ENCODE measurements around the gene C16orf87. TPM values are rescaled to one million over a fixed set of nuclear protein-coding genes. Genes with fewer than 3 reads are reported as not detected.

C16orf87 gene
- total RNA-seq, 2 experiments from 2014 or later: 13.4 to 13.5 TPM

DNA sequence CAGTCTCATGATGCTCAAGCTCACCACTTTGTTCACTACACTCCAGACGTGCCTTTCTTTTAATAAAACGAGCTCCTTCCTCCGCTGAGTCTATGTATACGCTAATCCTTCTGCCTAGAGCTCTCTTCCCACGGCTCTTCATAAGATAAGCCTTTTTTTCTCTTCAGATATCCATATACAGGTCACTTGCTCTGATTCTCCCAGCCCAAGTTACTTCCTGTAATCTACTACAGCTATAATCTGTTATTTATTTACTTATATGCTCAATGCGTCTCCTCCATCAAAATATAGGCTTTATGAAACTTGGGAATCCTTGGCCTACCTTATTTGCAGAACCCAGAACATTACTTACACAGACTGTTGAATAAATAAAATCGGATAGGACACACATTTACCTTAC, 17.4 kb downstream of the C16orf87 start:
- Mint-ChIP-seq H3K27me3 (ENCODE audit: low read depth) (no peaks in the 10 kb centered on the region), H3K36me3 (ENCODE audit: low read depth) (peaks cover 18% of the 10 kb centered on the region), H3K9me3 (peaks cover 8% of the 10 kb centered on the region), H3K27ac (peak overlapping the region; percentile 33), H3K4me1 (ENCODE audit: low read depth) (peaks cover 45% of the 10 kb centered on the region), H3K4me3 (no peak overlapping the region)
- CTCF ChIA-PET: interaction anchor here (0.6 to 1.6 kb wide), 5 partner anchors 8 to 140 kb away, joined by 3 to 6 read pairs (median 5); no protein-coding TSS in a partner anchor
- intact Hi-C loops (cut with micrococcal nuclease): no loop called here
- no peak for DNase-seq

- CTCF ChIA-PET: interaction anchor here (0.6 to 1.5 kb wide), 4 partner anchors 9 to 138 kb away, joined by 3 to 6 read pairs (median 4); no protein-coding TSS in a partner anchor
- H3K36me3 Mint-ChIP-seq (ENCODE audit: low read depth): peaks cover 18% of the 10 kb centered on the region
- H3K27me3 Mint-ChIP-seq (ENCODE audit: low read depth): no peaks in the 10 kb centered on the region
- intact Hi-C loops (cut with micrococcal nuclease): loop anchor here (1.0 kb wide), 2 partner anchors 9 to 16 kb away; no protein-coding TSS in a partner anchor
- peaks cover 43% of the 10 kb centered on the region for H3K4me1 Mint-ChIP-seq (ENCODE audit: low read depth)
- DNase-seq: peak; percentile 30
- peaks cover 8% of the 10 kb centered on the region for H3K9me3 Mint-ChIP-seq
- no peak overlapping the region for H3K4me3 Mint-ChIP-seq
- peak overlapping the region; percentile 73 for H3K27ac Mint-ChIP-seq
Observed at GRCh38 chr16:46812781-46813540, 18.0 kb downstream of the C16orf87 start.

GRCh38 chr16:46811682-46812081, 19.3 kb downstream of the C16orf87 start:
- Mint-ChIP-seq H3K27ac (no peak overlapping the region), H3K4me1 (ENCODE audit: low read depth) (peaks cover 37% of the 10 kb centered on the region), H3K27me3 (ENCODE audit: low read depth) (no peaks in the 10 kb centered on the region), H3K9me3 (peaks cover 8% of the 10 kb centered on the region), H3K36me3 (ENCODE audit: low read depth) (peaks cover 19% of the 10 kb centered on the region), H3K4me3 (no peak overlapping the region)
- DNase-seq: no peak
- intact Hi-C loops (cut with micrococcal nuclease): loop anchor here (1.0 kb wide), 2 partner anchors 11 to 18 kb away; no protein-coding TSS in a partner anchor
- CTCF ChIA-PET: interaction anchor here (1.0 kb wide), 1 partner anchor 11 kb away, joined by 3 read pairs; no protein-coding TSS in a partner anchor

GRCh38 chr16:46808997-46809396, 22.0 kb downstream of the C16orf87 start:
- peaks cover 4% of the 10 kb centered on the region for H3K9me3 Mint-ChIP-seq
- H3K27ac Mint-ChIP-seq: no peak overlapping the region
- H3K27me3 Mint-ChIP-seq (ENCODE audit: low read depth): no peaks in the 10 kb centered on the region
- CTCF ChIA-PET: interaction anchor here (0.7 to 1.4 kb wide), 4 partner anchors 10 to 1591 kb away, joined by 3 to 5 read pairs (median 3); no protein-coding TSS in a partner anchor
- no peak overlapping the region for H3K4me3 Mint-ChIP-seq
- peaks cover 25% of the 10 kb centered on the region for H3K4me1 Mint-ChIP-seq (ENCODE audit: low read depth)
- no peak for DNase-seq
- peaks cover 12% of the 10 kb centered on the region for H3K36me3 Mint-ChIP-seq (ENCODE audit: low read depth)
- intact Hi-C loops (cut with micrococcal nuclease): no loop called here

DNA sequence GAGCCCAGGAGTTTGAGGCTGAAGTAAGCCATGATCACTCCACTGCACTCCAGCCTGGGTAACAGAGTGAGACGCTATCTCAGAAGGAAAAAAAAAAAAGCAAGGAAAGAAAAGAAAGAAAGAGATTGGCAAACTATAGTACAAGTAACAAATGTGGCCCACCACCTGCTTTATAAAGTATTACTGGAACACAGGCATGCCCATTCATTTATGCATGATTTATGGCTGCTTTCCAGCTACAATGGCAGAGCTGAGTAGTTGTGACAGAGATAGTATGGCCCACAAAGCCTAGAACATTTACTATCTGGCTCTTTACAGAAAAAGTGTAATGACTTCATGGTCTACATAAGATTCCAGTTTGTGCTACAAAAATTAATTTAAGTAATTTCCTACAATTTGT, 23.6 kb downstream of the C16orf87 start:
- no peak for DNase-seq
- H3K9me3 Mint-ChIP-seq: no peaks in the 10 kb centered on the region
- H3K36me3 Mint-ChIP-seq (ENCODE audit: low read depth): peaks cover 19% of the 10 kb centered on the region
- no peak overlapping the region for H3K27ac Mint-ChIP-seq
- no peak overlapping the region for H3K4me3 Mint-ChIP-seq
- no peaks in the 10 kb centered on the region for H3K27me3 Mint-ChIP-seq (ENCODE audit: low read depth)
- intact Hi-C loops (cut with micrococcal nuclease): no loop called here
- CTCF ChIA-PET: interaction anchor here (0.7 to 1.4 kb wide), 2 partner anchors 12 to 700 kb away, joined by 3 read pairs; no protein-coding TSS in a partner anchor
- H3K4me1 Mint-ChIP-seq (ENCODE audit: low read depth): peaks cover 23% of the 10 kb centered on the region

GRCh38 chr16:46803373-46803772, 27.6 kb downstream of the C16orf87 start:
- CTCF ChIA-PET: no interaction called here
- Mint-ChIP-seq H3K27me3 (ENCODE audit: low read depth) (no peaks in the 10 kb centered on the region), H3K36me3 (ENCODE audit: low read depth) (peaks cover 23% of the 10 kb centered on the region), H3K4me3 (no peak overlapping the region), H3K9me3 (peaks cover 2% of the 10 kb centered on the region), H3K4me1 (ENCODE audit: low read depth) (peaks cover 19% of the 10 kb centered on the region), H3K27ac (no peak overlapping the region)
- DNase-seq: no peak
- intact Hi-C loops (cut with micrococcal nuclease): no loop called here

GRCh38 chr16:46801428-46802049, 29.4 kb downstream of the C16orf87 start:
- peaks cover 23% of the 10 kb centered on the region for H3K36me3 Mint-ChIP-seq (ENCODE audit: low read depth)
- intact Hi-C loops (cut with micrococcal nuclease): no loop called here
- H3K4me3 Mint-ChIP-seq: no peak overlapping the region
- H3K27ac Mint-ChIP-seq: no peak overlapping the region
- CTCF ChIA-PET: interaction anchor here (1.0 to 1.6 kb wide), 5 partner anchors 9 to 127 kb away, joined by 3 to 4 read pairs (median 4); no protein-coding TSS in a partner anchor
- H3K4me1 Mint-ChIP-seq (ENCODE audit: low read depth): peaks cover 19% of the 10 kb centered on the region
- H3K27me3 Mint-ChIP-seq (ENCODE audit: low read depth): no peaks in the 10 kb centered on the region
- peaks cover 7% of the 10 kb centered on the region for H3K9me3 Mint-ChIP-seq
- DNase-seq: no peak

DNA sequence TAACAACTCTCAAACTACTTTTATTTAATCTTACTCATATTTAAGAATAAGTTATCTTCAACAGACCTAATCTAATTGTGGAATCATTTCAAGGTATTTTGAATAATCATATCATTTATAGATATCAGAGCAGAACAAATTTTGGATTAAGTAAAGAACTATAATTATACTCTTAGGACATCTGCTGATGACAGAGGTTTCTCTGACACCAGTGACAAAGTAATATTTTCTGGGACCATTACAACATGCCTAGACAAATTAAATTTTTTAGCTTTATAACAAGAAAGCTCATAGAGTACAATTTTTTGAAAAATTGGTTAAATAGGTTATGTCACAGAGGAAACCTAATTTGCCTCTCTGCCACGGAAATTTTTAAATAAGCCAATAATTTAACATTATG, 30.5 kb downstream of the C16orf87 start:
- DNase-seq: no peak
- Mint-ChIP-seq H3K36me3 (ENCODE audit: low read depth) (peaks cover 25% of the 10 kb centered on the region), H3K4me1 (ENCODE audit: low read depth) (peaks cover 19% of the 10 kb centered on the region), H3K4me3 (no peak overlapping the region), H3K27ac (no peak overlapping the region), H3K9me3 (peaks cover 9% of the 10 kb centered on the region), H3K27me3 (ENCODE audit: low read depth) (no peaks in the 10 kb centered on the region)
- intact Hi-C loops (cut with micrococcal nuclease): no loop called here
- CTCF ChIA-PET: interaction anchor here (0.6 to 1.6 kb wide), 8 partner anchors 10 to 163 kb away, joined by 3 to 4 read pairs (median 4); no protein-coding TSS in a partner anchor

DNA sequence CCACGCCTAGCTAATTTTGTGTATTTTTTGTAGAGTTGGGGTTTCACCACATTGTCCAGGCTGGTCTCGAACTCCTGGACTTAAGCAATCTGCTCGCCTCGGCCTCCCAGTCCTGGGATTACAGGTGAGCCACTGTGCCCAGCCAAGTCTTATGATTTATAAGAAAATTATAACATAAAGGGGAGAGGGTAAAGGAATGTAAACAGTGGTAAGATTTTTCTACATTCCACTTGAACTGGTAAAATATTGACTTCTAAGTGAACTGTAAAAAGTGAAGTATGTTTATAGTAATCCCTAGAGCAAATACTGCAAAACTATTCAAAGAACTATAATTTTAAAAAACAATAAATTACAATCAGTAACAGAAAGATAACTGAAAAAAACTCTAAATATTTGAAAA, 33.5 kb downstream of the C16orf87 start:
- CTCF ChIA-PET: interaction anchor here (1.2 kb wide), 1 partner anchor 101 kb away, joined by 3 read pairs; no protein-coding TSS in a partner anchor
- H3K4me3 Mint-ChIP-seq: no peak overlapping the region
- H3K36me3 Mint-ChIP-seq (ENCODE audit: low read depth): peaks cover 26% of the 10 kb centered on the region
- peaks cover 19% of the 10 kb centered on the region for H3K9me3 Mint-ChIP-seq
- intact Hi-C loops (cut with micrococcal nuclease): no loop called here
- no peaks in the 10 kb centered on the region for H3K27me3 Mint-ChIP-seq (ENCODE audit: low read depth)
- no peak overlapping the region for H3K27ac Mint-ChIP-seq
- no peak for DNase-seq
- H3K4me1 Mint-ChIP-seq (ENCODE audit: low read depth): peaks cover 3% of the 10 kb centered on the region

DNA sequence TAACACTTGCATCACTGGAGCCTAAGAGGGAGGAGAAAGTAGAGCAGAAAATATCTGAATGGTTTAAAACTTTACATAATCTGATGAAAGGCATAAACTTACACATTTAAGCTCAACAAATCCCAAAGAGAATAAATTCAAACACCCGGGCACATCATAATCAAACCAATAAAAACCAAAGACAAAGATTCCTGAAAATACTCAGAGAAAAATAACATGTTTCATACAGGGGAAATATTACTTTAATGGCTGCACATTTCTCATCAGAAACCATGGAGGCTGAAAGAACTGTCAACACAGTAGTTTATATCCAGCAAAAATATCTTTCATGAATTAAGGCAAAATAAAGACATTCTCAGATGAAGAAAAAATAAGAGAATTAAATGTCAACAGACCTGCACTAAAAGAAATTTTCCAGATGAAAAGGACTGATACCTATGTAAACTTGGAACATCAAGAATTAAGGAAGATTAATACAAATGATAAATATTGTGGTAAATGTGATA, 34.2 kb downstream of the C16orf87 start:
- CTCF ChIA-PET: interaction anchor here (1.2 kb wide), 1 partner anchor 100 kb away, joined by 3 read pairs; no protein-coding TSS in a partner anchor
- H3K36me3 Mint-ChIP-seq (ENCODE audit: low read depth): peaks cover 25% of the 10 kb centered on the region
- no peaks in the 10 kb centered on the region for H3K27me3 Mint-ChIP-seq (ENCODE audit: low read depth)
- intact Hi-C loops (cut with micrococcal nuclease): no loop called here
- H3K4me3 Mint-ChIP-seq: no peak overlapping the region
- H3K4me1 Mint-ChIP-seq (ENCODE audit: low read depth): peaks cover 3% of the 10 kb centered on the region
- H3K27ac Mint-ChIP-seq: no peak overlapping the region
- H3K9me3 Mint-ChIP-seq: peaks cover 19% of the 10 kb centered on the region
- no peak for DNase-seq

- CTCF ChIA-PET: no interaction called here
- no peak overlapping the region for H3K27ac Mint-ChIP-seq
- intact Hi-C loops (cut with micrococcal nuclease): loop anchor here (5.0 kb wide), 1 partner anchor 88 kb away; the partner anchor contains the start of gene GPT2
Observed at GRCh38 chr16:46793841-46794240, 37.1 kb downstream of the C16orf87 start.

More at GRCh38 chr16:46793841-46794240, 37.1 kb downstream of the C16orf87 start:
- DNase-seq: no peak
- Mint-ChIP-seq H3K4me1 (ENCODE audit: low read depth) (peaks cover 20% of the 10 kb centered on the region), H3K27me3 (ENCODE audit: low read depth) (no peaks in the 10 kb centered on the region), H3K4me3 (no peak overlapping the region), H3K36me3 (ENCODE audit: low read depth) (peaks cover 23% of the 10 kb centered on the region), H3K9me3 (peaks cover 19% of the 10 kb centered on the region)

All from activated naive CD4-positive, alpha-beta T cell treated with anti-CD3 and anti-CD28 coated beads for 36 hours (primary cell).